ENCODE results near the gene DYNC2I2.
"Not testable (repeated sequence)": the region's sequence is repeated elsewhere in the genome, so short reads cannot be mapped to it uniquely, and the experiment has no call there.

DYNC2I2 gene
- total RNA-seq, result 2.6 reads per million, percentile 8 among the genes with 10 or more reads in this experiment

- DNase-seq, result peak; percentile 97
Measured at GRCh38 chr9:128656416-128657343, at the start of gene DYNC2I2. TSS of gene DYNC2I2 (minus strand) at chr9:128656847. CDS start at chr9:128656726, 121 bp downstream.

GRCh38 chr9:128706045-128706444 lies 49.4 kb upstream of the DYNC2I2 start:
- no peak for DNase-seq

- no peak for DNase-seq
Measured at GRCh38 chr9:128705051-128705965, 48.7 kb upstream of the DYNC2I2 start.

GRCh38 chr9:128704356-128704670 lies 47.7 kb upstream of the DYNC2I2 start:
- DNase-seq, result no peak

GRCh38 chr9:128703616-128704355 lies 47.1 kb upstream of the DYNC2I2 start:
- no peak for DNase-seq

- no peak for DNase-seq
Measured at GRCh38 chr9:128702949-128703615, 46.4 kb upstream of the DYNC2I2 start.

- peak; percentile 84 for DNase-seq
Measured at GRCh38 chr9:128702445-128702948, 45.9 kb upstream of the DYNC2I2 start, which contains the start of gene PKN3. TSS of gene PKN3 (plus strand) at chr9:128702503. CDS start at chr9:128702916, 413 bp downstream.

- DNase-seq, result no peak
Measured at GRCh38 chr9:128701227-128701854, 44.7 kb upstream of the DYNC2I2 start.

- DNase-seq, result not testable (repeated sequence)
Measured at GRCh38 chr9:128699096-128699795, 42.6 kb upstream of the DYNC2I2 start.

- DNase-seq, result no peak
Measured at GRCh38 chr9:128696923-128697707, 40.5 kb upstream of the DYNC2I2 start.

- no peak for DNase-seq
Measured at GRCh38 chr9:128694344-128694743, 37.7 kb upstream of the DYNC2I2 start.

GRCh38 chr9:128693738-128694137 lies 37.1 kb upstream of the DYNC2I2 start:
- not testable (repeated sequence) for DNase-seq

GRCh38 chr9:128690684-128691034 lies 34.0 kb upstream of the DYNC2I2 start:
- no peak for DNase-seq

- DNase-seq, result peak; percentile 47
Measured at GRCh38 chr9:128689820-128690683, 33.4 kb upstream of the DYNC2I2 start.

- DNase-seq, result peak; percentile 50
Measured at GRCh38 chr9:128689293-128689774, 32.7 kb upstream of the DYNC2I2 start.

GRCh38 chr9:128688501-128689292 lies 32.0 kb upstream of the DYNC2I2 start, which contains the start of gene SET:
TSS of gene SET (plus strand) at chr9:128689222. CDS start at chr9:128689583, 361 bp downstream.
- DNase-seq, result peak; percentile 86

- no peak for DNase-seq
Measured at GRCh38 chr9:128687453-128687852, 30.8 kb upstream of the DYNC2I2 start.
